HL-60/S4 treated with phorbol 12-myristate 13-acetate at 8.2 ng/mL for 4 days and 3 days (cell line): ENCODE measurements around the gene TAF4.
"Not testable (repeated sequence)": the region's sequence is repeated elsewhere in the genome, so short reads cannot be mapped to it uniquely, and the experiment has no call there.

ENCODE experiments used
- in situ Hi-C: fragments of 300-500 bp; cut with MboI; formaldehyde crosslinking; loops from 2 replicates; pipeline ENCODE4 v1.15.0; 2022; ENCODE audit warnings: low sequenced_read_pairs

Gene TAF4, protein sequence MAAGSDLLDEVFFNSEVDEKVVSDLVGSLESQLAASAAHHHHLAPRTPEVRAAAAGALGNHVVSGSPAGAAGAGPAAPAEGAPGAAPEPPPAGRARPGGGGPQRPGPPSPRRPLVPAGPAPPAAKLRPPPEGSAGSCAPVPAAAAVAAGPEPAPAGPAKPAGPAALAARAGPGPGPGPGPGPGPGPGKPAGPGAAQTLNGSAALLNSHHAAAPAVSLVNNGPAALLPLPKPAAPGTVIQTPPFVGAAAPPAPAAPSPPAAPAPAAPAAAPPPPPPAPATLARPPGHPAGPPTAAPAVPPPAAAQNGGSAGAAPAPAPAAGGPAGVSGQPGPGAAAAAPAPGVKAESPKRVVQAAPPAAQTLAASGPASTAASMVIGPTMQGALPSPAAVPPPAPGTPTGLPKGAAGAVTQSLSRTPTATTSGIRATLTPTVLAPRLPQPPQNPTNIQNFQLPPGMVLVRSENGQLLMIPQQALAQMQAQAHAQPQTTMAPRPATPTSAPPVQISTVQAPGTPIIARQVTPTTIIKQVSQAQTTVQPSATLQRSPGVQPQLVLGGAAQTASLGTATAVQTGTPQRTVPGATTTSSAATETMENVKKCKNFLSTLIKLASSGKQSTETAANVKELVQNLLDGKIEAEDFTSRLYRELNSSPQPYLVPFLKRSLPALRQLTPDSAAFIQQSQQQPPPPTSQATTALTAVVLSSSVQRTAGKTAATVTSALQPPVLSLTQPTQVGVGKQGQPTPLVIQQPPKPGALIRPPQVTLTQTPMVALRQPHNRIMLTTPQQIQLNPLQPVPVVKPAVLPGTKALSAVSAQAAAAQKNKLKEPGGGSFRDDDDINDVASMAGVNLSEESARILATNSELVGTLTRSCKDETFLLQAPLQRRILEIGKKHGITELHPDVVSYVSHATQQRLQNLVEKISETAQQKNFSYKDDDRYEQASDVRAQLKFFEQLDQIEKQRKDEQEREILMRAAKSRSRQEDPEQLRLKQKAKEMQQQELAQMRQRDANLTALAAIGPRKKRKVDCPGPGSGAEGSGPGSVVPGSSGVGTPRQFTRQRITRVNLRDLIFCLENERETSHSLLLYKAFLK

DNA sequence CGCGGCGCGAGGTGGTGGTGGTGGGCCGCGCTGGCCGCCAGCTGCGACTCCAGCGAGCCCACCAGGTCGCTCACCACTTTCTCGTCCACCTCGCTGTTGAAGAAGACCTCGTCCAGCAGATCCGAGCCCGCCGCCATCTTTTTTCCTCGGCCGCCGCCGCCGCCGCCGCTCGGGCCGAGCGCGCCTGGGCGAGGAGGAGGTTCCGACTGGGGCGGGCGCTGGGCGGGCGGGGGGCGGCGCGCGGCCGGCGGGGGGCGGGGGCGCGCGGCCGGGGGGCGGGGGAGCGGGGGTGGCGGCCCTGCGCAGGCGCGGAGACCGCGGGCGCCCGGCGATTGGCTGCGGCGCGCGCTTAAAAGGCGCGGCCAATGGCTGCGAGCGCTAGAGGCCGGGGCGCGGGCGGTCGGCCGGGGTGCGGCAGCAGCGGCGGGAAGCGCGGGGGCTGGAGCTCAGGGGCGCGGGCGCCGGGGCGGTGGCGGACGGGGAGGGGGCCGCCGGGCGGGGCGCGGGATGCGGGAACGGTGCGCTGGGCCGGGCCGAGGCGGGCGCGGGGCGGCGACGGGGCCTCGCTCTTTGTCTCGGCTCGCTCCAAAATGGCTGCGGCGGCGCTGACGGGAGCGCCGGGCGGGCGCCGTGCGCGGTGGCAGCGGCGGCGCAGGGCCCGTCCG, at the start of gene TAF4:
Gene TAF4 (minus strand): TSS at position 208 of the 665 bp plus-strand sequence. CDS start 71 bp downstream, at position 137.
- in situ Hi-C loops: no loop called here

DNA sequence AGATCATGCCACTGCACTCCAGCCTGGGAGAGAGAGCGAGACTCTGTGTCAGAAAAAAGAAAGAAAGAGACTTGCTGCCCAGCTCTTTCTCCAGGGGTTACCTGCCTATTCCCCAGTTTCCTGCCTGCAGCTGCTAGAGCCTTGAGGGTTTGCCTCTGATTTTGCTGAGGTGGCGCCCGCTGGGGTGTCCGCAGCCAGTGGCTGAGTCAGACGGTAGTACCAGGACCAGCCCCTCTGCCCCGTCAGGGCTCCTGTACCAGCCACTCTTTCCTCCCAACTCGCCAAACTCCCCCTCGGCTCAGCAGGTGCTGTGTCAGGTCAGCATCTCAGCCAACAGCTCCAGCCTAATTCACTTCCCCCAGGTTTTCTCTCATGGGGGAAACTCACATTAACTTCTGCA, 49.2 kb upstream of the TAF4 start:
- in situ Hi-C loops: no loop called here

DNA sequence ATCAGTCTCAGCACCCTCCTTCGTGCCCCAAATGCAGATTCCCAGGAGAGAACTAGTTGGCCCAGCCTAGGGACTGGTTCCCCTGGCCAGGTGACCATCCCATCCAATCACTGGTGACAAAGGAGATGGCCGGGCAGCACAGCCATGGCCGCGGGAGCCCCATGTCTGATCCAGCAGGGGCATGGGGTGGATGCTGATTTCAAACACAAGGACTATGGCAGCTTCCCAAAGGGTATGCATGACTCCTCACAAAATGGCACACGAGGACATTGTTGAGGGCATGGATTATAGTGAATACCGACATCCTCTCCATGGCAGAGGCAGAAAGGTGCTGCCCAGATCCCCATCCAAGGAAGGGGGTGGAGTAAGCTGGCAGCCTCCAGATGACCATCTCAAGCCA, 46.7 kb upstream of the TAF4 start:
- in situ Hi-C loops: no loop called here

DNA sequence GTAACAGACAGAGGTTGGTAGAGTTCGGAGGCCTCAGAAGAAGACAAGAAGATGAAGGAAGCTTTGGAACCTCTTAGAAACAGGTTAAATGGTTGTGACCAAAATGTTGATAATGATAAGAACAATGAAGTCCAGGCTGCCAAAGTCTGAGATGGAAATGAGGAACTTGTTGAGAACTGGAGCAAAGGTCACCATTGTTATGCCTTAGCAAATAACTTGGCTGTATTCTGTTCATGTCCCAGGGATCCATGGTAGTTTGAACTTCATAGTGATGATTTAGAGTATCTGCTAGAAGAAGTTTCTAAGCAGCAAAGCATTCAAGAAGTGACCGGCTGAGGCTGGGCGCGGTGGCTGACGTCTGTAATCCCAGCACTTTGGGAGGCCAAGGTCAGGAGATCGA, 45.5 kb upstream of the TAF4 start:
- in situ Hi-C loops: no loop called here

DNA sequence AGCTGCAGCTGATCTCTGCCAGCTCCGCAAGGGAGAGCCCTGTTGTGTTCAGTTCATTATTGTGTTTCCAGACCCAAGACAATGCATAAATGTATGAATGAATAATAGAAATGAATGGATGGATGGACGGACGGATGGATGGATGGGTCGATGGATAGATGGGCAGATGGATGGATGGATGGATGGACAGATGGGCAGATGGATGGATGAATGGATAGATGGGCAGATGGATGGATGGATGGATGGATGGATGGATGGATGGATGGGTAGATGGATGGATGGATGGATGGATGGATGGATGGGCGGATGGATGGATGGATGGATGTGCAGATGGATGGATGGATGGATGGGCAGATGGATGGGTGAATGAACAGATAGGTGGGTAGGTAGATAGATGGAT, 39.9 kb upstream of the TAF4 start:
- in situ Hi-C loops: no loop called here

DNA sequence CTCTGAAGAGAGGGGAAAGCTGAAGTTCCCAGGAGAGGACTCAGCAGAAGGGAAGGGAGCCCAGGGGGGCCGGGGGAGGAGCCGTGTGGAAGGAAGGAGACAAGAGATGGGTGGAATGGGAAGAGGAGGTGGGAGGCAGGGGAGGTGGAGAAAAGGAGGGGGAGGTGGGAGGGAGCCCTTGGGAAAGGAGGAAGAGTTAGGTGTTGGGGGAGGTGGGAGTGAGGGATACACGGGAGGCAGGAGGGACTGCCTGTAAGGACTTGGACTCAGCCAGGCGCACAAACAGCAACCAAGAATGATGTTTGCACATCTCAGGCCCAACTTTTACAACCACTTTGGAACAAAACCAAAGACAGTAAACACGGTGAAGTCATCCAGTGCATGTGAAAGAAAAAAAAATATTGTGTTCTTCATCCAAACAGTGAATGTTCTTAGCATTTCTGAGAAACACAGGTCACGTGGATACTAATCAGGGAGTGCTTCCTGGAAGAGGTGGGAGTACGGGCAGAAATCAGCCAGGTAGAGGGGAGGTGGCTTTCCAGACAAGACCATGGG, 39.2 kb upstream of the TAF4 start:
- in situ Hi-C loops: no loop called here

DNA sequence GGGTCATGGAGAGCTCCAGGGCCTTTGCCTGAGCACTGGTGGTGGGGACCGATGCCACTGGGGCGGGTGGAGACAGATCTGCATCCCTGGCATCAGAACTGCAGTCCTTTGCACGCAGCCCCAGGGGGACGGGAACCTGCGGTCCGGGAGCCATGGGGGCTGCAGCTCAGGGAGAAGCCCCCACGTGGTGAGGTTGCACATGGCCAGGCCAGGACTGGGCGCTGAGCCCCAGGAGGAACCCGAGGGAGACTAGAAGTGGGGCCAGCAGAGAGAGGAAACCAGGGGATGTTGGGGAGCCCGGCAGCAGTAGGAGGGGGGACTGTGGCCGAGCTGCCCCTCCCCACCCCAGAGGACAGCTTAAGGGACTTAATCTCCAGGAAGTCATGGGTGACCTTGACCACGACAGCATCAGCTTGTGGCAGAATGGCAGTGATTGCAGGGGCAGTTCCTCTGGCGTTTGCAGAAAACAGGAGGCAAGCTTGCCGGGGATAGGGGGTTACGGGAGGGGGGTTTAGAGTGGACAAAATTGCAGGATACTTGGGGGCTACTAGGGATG, 38.6 kb upstream of the TAF4 start:
- in situ Hi-C loops: no loop called here

DNA sequence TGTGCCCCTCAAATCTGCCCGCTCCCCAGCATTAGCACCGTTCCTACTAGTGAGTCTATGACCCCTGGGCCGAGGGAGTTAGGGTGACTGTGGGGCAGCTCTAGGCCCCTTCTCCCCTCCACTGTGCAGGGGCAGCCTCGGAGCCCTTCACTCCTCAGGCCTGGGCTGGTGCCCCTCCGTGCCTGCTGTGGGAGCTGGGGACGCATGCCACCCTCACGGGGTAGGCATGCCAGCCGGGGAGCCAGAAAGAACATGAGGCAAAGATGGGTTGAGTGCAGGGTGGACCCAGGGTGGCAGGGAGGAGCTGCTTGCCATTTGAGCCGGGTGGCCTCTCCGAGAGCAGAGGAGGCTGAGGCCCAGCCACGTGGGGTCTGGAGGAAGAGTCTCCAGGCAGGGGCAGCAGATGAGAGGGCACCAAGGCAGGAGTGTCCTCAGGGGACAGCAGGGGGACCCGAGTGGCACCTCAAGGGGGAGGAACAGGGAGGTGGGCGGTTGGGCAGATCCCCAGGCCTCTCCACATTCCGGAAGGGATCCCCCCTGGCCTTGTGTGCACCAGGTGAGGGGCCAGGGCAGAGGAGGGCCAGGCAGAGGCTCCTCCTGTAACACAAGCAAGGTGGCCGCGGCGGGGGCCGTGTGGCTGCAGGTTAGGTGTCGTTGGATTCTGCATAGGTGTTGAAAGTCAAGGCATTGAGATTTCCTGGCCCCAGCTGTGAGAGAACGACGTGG, 38.0 kb upstream of the TAF4 start:
- in situ Hi-C loops: no loop called here

DNA sequence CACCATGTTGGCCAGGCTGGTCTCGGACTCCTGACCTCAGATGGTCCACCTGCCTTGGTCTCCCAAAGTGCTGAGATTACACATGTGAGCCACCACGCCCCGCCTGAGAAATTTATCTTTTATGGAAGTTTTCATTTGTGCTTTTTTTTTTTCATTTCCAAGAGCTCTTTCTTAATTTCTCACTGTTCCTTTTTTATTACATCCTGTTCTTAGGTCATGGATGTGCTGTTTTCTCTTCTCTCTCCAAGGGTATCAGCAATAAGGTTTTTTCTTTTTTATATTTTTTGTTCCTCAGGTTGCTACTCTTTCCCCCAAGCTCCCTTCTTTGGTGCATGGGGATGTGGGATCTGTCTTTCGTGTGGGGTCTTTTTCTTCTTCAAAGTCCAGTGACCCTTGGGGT, 35.4 kb upstream of the TAF4 start:
- in situ Hi-C loops: no loop called here

DNA sequence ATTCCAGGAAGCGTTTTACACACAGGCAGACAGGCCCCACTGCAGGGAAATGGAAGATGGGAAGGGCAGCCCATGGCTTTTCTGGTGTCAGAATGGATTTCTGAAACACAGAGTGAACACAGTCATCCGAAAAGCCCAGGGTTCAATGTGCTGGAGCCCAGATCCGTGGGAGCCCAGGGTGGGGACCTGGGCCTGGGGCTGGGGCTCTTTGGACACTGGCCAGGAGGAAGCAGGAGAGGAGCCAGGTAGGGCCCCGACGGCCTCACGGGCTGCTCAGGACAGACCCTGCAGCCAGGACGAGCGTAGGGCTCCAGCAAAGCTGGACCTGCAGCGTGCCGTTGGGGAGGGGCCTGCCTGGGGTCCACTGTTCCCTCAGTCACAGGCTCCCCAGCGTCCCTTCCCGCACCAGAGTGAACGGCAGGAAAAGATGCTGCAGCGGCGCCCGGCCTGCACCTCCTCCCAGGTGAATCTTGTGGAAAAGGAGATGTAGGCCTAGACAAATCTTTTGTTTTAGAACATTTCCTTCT, 32.3 kb upstream of the TAF4 start:
- in situ Hi-C loops: no loop called here

DNA sequence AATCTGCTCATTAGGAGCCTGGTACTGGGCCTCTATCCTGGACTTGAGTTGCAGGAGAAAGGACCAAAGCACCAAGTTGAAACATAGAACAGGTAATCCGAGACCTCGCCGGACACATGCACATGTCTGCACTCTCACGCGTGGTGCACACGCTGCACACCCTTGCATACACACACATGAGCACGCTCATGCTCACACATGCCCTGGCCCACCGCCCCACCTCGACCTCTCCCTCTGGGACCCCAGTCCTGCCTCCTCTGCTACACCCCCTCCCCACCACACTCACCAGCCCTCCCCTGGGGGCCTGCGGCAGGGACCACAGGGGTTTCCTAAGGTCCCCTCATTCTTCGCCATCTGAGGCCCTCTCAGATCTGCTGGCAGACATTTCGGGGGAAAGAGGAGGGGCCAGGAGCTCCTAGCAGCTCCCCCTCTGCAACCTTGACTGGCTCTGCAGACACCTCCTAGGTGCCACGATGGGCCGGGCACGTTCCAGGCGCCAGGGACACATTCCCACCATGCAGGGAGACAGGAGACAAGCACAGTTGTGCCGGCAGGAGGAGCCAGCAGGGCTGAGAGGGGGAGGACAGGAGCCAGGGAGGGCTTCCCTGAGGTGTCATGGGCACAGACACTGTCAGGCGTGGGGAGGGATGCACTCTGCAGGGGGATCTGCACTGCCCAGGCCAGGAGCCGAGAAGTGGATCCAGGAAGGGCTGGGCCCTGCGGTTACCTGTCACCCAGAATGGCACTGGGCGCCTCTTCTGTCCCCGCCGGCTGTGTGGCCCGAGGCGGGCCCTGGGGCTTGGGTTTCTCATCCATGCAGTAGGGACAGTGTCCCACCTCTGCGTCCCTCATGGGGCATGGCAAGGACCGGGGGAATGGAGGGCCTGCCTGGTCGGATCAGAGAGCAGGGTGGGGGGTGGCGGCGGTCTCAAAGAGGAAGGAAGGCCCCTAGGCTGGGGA, 31.0 kb upstream of the TAF4 start:
- in situ Hi-C loops: no loop called here

DNA sequence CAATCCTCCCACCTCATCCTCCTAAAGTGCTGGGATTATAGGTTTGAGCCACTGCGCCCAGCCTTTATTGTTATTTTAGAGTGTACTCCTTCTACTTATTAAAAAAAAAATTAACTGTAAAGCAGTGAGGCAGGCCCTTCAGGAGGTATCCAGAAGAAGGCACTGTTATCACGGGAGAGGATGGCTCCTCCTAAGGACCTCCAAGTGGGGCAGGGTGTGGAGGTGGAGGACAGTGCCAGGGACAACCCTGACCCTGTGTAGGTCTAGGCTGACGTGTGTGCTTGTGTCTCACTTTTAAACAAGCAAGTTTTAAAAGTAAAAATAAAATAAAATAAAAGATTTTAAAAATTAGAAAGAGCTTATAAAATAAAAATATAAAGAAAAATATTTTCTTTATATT, 23.7 kb upstream of the TAF4 start:
- in situ Hi-C loops: no loop called here

DNA sequence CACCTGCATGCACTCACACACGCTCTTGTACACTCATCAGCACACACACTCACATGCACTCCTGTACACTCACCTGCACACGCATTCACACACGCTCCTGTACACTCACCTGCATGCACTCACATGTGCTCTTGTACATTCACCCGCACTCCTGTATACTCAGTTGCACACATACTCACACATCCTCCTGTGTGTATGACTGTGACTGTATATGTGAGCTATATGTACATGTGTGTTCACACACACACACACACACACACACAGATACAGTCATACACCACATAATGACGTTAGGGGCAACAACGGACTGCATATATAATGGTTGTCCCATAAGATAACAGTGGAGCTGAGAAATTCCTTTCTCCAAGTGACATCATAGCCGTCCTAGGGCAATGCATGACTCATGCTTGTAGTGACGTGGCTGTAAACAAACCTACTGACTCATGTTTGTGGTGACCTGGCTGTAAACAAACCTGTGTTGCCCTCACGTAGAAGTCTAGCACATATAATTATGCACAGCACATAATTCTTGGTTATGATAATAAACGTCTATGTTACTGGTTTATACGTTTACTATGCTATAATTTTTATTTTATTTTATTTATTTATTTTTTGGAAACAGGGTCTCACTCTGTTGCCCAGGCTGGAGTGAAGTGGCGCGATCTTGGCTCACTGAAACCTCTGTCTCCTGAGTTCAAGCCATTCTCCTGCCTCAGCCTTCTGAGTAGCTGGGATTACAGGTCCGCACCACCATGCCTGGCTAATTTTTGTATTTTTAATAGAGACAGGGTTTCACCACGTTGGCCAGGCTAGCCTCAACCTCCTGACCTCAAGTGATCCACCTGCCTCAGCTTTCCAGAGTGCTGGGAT, 22.8 kb upstream of the TAF4 start:
- in situ Hi-C loops: no loop called here

DNA sequence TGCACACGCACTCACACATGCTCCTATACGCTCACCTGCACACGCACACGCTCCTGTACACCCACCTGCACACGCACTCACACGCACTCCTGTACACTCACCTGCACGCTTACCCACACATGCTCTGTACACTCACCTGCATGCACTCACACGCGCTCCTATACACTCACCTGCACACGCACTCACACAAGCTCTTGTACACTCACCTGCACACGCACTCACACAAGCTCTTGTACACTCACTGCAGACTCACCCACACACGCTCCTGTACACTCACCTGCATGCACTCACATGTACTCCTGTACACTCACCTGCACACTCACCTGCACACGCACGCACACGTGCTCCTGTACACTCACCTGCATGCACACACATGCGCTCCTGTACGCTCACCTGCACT, 22.0 kb upstream of the TAF4 start:
- in situ Hi-C loops: no loop called here

DNA sequence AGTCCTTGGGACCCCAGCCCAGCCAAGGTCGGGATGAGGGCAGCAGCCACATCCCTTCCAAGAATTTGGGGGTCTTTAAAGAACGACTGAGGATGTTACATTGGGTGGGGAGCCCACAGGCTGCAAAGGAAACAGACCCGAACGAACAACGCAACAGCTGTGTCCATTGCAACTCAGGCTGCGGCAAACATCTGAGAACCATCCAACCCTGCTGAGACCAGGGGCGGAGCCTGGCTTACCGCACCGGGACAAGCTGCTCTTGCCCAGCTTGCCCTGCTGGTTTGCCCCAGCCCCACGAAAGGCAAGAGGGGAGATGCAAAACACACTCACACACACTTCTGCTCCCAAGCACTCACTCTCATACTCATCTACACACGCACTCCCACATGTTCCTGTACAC, 21.5 kb upstream of the TAF4 start:
- in situ Hi-C loops: no loop called here

DNA sequence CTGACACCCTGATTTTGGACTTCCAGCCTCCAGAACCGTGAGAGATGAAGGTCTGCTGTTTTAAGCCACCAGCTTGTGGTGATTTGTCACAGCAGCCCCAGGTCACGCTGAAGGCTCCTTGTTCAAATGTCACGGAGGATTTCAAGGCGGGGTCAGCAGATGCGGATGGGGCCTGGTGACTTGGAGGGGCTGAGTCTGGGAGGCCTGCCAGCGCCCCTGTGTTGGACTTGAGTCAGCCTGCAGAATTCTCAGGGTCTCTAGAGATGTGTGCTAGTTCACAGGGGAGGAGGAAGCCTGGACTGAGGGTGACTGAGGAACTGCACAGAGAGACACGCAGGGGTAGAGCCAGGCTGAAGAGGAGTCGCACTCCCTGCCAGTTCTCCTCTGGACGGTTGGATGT, 19.5 kb upstream of the TAF4 start:
- in situ Hi-C loops: no loop called here

DNA sequence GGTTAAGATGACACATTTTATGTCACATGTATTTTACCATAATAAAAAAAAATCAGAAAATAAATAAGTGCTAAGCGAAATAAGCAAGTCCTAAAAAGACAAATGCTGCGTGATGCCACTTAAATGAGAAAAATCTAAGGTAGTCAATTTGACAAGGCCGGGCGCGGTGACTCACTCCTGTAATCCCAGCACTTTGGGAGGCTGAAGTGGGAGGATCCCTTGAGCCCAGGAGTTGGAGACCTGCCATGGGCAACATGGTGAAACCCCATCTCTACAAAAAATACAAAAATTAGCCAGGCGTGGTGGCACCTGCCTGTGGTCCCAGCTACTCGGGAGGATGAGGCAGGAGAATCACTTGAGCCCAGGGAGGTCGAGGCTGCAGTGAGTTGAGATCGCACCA, 18.5 kb upstream of the TAF4 start:
- in situ Hi-C loops: not testable (repeated sequence)

DNA sequence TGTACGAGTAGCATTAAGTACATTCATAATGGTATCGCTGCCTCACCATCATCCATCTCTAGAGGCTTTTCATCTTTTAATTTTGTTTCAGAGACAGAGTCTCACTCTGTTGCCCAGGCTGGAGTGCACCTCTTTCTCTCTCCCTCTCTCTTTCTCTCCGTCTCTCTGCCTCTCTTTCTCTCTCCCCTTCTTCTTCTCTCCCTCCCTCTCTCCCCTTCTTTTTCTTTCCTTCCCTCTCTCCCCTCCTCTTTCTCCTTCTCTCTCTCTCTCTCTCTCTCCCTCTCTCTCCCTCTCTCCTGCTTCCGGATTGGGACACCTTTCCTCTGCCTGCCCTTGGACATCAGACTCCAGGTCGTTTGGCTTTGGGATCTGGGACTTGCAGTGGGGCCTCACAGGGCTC, 17.6 kb upstream of the TAF4 start:
- in situ Hi-C loops: no loop called here
